IMR-90 (cell line): ENCODE results near the gene CPD. TPM values are rescaled to one million over a fixed set of nuclear protein-coding genes. Genes with fewer than 3 reads are reported as not detected.
"Not testable (repeated sequence)": the region's sequence is repeated elsewhere in the genome, so short reads cannot be mapped to it uniquely, and the experiment has no call there.

ENCODE experiments used
- ATAC-seq: fragments of 200-7000 bp; cut with Tn5 transposase; 2 replicates; pipeline ENCODE4 v1.9.1; 2020; ENCODE audit warnings: low read depth, mild to moderate bottlenecking, moderate library complexity
- BruUV-seq: library from RNA; stranded (reverse); fragments of 400-500 nt; replicated peaks from 2 replicates; lab custom pipeline; 2021; lab: Mats Ljungman, UMichigan
- CTCF ChIA-PET: fragments of 300-600 bp; formaldehyde crosslinking; extraction: SDS; loops from one replicate; lab custom pipeline; 2021; ENCODE audit warnings: antibody characterized with exemption; lab: Yijun Ruan, JAX
- POLR2A ChIA-PET: fragments of 300-600 bp; sonication (Branson Sonifier 250); formaldehyde crosslinking; loops from one replicate; lab custom pipeline; 2022; ENCODE audit warnings: antibody characterized with exemption; ENCODE audit not compliant: unreplicated experiment; lab: Charles Lee
- DNase-seq: peaks from one replicate; pipeline ENCODE4 v3.0.0; 2013
- H2AFZ ChIP-seq: replicated peaks from 2 replicates; pipeline ENCODE3; 2013; ENCODE audit warnings: low read length, mild to moderate bottlenecking; ENCODE audit not compliant: poor library complexity
- H2AK5ac ChIP-seq: 2 replicates; pipeline ENCODE4 v1.6.1; 2013; ENCODE audit warnings: low read depth, low read length, inconsistent platforms
- H2AK9ac ChIP-seq: replicated peaks from 2 replicates; pipeline ENCODE3; 2013; ENCODE audit warnings: mild to moderate bottlenecking, low read depth, low read length, moderate library complexity; ENCODE audit not compliant: poor library complexity
- H2BK120ac ChIP-seq: 2 replicates; pipeline ENCODE4 v1.6.1; 2013; ENCODE audit warnings: low read depth, low read length, inconsistent platforms
- H2BK15ac ChIP-seq: 3 replicates; pipeline ENCODE4 v1.6.1; 2013; ENCODE audit warnings: low read depth, low read length, inconsistent platforms
- H2BK20ac ChIP-seq: 2 replicates; pipeline ENCODE4 v1.6.1; 2013; ENCODE audit warnings: low read depth, mild to moderate bottlenecking, inconsistent platforms, low read length, moderate library complexity
- H2BK5ac ChIP-seq: 2 replicates; pipeline ENCODE4 v1.6.1; 2013; ENCODE audit warnings: mild to moderate bottlenecking, low read depth, low read length, inconsistent platforms; ENCODE audit not compliant: poor library complexity, severe bottlenecking
- H3K14ac ChIP-seq: replicated peaks from 2 replicates; pipeline ENCODE4 v1.6.1; 2013; ENCODE audit warnings: low read depth, low read length, inconsistent platforms
- H3K18ac ChIP-seq: 2 replicates; pipeline ENCODE4 v1.6.1; 2013; ENCODE audit warnings: low read depth, low read length, control low read depth
- H3K23ac ChIP-seq: 2 replicates; pipeline ENCODE4 v1.6.1; 2013; ENCODE audit warnings: low read depth, low read length, inconsistent platforms
- H3K27ac ChIP-seq: 2 replicates; pipeline ENCODE4 v1.5.1; 2013; ENCODE audit warnings: mild to moderate bottlenecking, control low read depth, low read length; ENCODE audit not compliant: insufficient read depth
- H3K27me3 ChIP-seq: 2 replicates; pipeline ENCODE4 v1.6.1; 2013; ENCODE audit warnings: low read length; ENCODE audit not compliant: control insufficient read depth, insufficient read depth
- H3K36me3 ChIP-seq: 2 replicates; pipeline ENCODE4 v1.6.1; 2013; ENCODE audit warnings: low read length, mixed read lengths; ENCODE audit not compliant: control insufficient read depth, insufficient read depth
- H3K4ac ChIP-seq: 2 replicates; pipeline ENCODE4 v1.6.1; 2013; ENCODE audit warnings: low read depth, low read length, inconsistent platforms
- H3K4me1 ChIP-seq: 2 replicates; pipeline ENCODE4 v1.6.1; 2013; ENCODE audit warnings: low read length, mixed read lengths; ENCODE audit not compliant: control insufficient read depth, insufficient read depth
- H3K4me2 ChIP-seq: 2 replicates; pipeline ENCODE4 v1.6.1; 2013; ENCODE audit warnings: low read depth, mild to moderate bottlenecking, control low read depth, low read length, moderate library complexity
- H3K4me3 ChIP-seq: 2 replicates; pipeline ENCODE4 v1.5.1; 2013; ENCODE audit warnings: low read depth, mild to moderate bottlenecking, control low read depth, low read length, moderate library complexity; ENCODE audit not compliant: insufficient read depth
- H3K56ac ChIP-seq: 2 replicates; pipeline ENCODE4 v1.6.1; 2013; ENCODE audit warnings: low read length, inconsistent platforms; ENCODE audit not compliant: insufficient read depth; ENCODE audit errors: extremely low read depth
- H3K79me1 ChIP-seq, 2 experiments: 2 replicates each; pipeline ENCODE4 v1.6.1; 2013; ENCODE audit warnings: low read length in 2 of 2, inconsistent platforms in 1 of 2, low read depth in 1 of 2
- H3K9ac ChIP-seq: 2 replicates; pipeline ENCODE4 v1.6.1; 2013; ENCODE audit warnings: low read depth, low read length, control low read depth
- H3K9me1 ChIP-seq: 2 replicates; pipeline ENCODE4 v1.6.1; 2013; ENCODE audit warnings: low read length, inconsistent platforms; ENCODE audit not compliant: insufficient read depth
- H3K9me3 ChIP-seq: 2 replicates; pipeline ENCODE4 v1.6.1; 2013; ENCODE audit warnings: low read length; ENCODE audit not compliant: control insufficient read depth, insufficient read depth
- H4K20me1 ChIP-seq: 2 replicates; pipeline ENCODE4 v1.6.1; 2013; ENCODE audit warnings: low read length, inconsistent platforms; ENCODE audit not compliant: insufficient read depth
- H4K5ac ChIP-seq: 2 replicates; pipeline ENCODE4 v1.6.1; 2013; ENCODE audit warnings: mild to moderate bottlenecking, low read depth, low read length, control low read depth
- H4K8ac ChIP-seq, 2 experiments: 2 replicates each; pipeline ENCODE4 v1.6.1; 2013; ENCODE audit warnings: low read depth in 2 of 2, low read length in 2 of 2, control low read depth in 1 of 2, inconsistent platforms in 1 of 2
- H4K91ac ChIP-seq: 2 replicates; pipeline ENCODE4 v1.6.1; 2013; ENCODE audit warnings: low read depth, low read length, inconsistent platforms; ENCODE audit not compliant: insufficient read depth
- WGBS, 2 experiments: methylation state at CpG; one replicate each; pipeline versions ENCODE4 v1.1.5 to v1.1.7; 2013; ENCODE audit warnings: missing lambda C conversion rate in 2 of 2; ENCODE audit not compliant: insufficient read length in 1 of 2; ENCODE audit errors: extremely low coverage in 2 of 2; 5-methylcytosine and 5-hydroxymethylcytosine counted together
- dilution Hi-C: fragments of 300-500 bp; cut with HindIII; formaldehyde crosslinking; loops from one replicate; pipeline ENCODE4 v1.14.3; 2018; ENCODE audit warnings: low sequenced_read_pairs; ENCODE audit not compliant: unreplicated experiment
- in situ Hi-C: fragments of 300-500 bp; cut with MboI; formaldehyde crosslinking; loops from 3 replicates; pipeline ENCODE4 v1.14.3; 2019; ENCODE audit warnings: low sequenced_read_pairs, inconsistent platforms, mixed read lengths
- intact Hi-C: fragments of 100-400 bp; cut with micrococcal nuclease; formaldehyde crosslinking; loops from 2 replicates; pipeline ENCODE4 v1.10.0; 2022
- polyA plus RNA-seq, 3 experiments: library from polyadenylated mRNA; depleted of rRNA; stranded (reverse); fragments of >200 nt; gene quantifications; 2 replicates each; pipeline ENCODE4 v1.2.3, GENCODE V29; 2012; ENCODE audit warnings: low replicate concordance in 1 of 3
- total RNA-seq: library from RNA; depleted of rRNA; stranded (reverse); fragments of >200 nt; gene quantifications from 2 replicates; pipeline ENCODE4 v1.2.3, GENCODE V29; 2012

CPD gene
- total and polyA plus RNA-seq, 2 of the 4 experiments (the other 2 are of a cell fraction) = 23.4 to 94.5 TPM

- H2AFZ ChIP-seq, H3K56ac ChIP-seq, BruUV-seq, H3K79me1 ChIP-seq, H3K27me3 ChIP-seq, H3K4me3 ChIP-seq, ATAC-seq, H2BK20ac ChIP-seq, H4K5ac ChIP-seq, H3K14ac ChIP-seq, H4K20me1 ChIP-seq, H4K8ac ChIP-seq, H3K36me3 ChIP-seq, H3K9me1 ChIP-seq, CTCF ChIA-PET, H3K27ac ChIP-seq, in situ Hi-C loops, H3K23ac ChIP-seq, H3K9ac ChIP-seq, H2AK5ac ChIP-seq, dilution Hi-C loops, H4K91ac ChIP-seq, H3K9me3 ChIP-seq, H3K18ac ChIP-seq, H2BK120ac ChIP-seq, H3K4me2 ChIP-seq, H3K4ac ChIP-seq, DNase-seq, POLR2A ChIA-PET, H2AK9ac ChIP-seq, H2BK5ac ChIP-seq, H2BK15ac ChIP-seq: not testable (repeated sequence)
- peaks cover 19% of the 10 kb centered on the region for H3K4me1 ChIP-seq
- no CpG with 5 or more reads among the region's 3 CpGs for WGBS, 2 experiments
- intact Hi-C loops = loop anchor here (5.0 kb wide), 1 partner anchor 134 kb away; the partner anchor contains the start of gene GOSR1
These were observed 35.5 kb upstream of the CPD start for GRCh38 chr17:30343244-30343643.
